H9 (cell line): ENCODE results near the gene RAB7B. TPM values are rescaled to one million over a fixed set of nuclear protein-coding genes. Genes with fewer than 3 reads are reported as not detected.

Experiments used
- DNase-seq: peaks from one replicate; pipeline ENCODE4 v3.0.0-alpha.2; 2017
- H2AFZ ChIP-seq: one replicate; pipeline ENCODE4 v1.6.1; 2013; ENCODE audit warnings: mild to moderate bottlenecking, low read length, control low read depth, moderate library complexity
- H2AK5ac ChIP-seq: 2 replicates; pipeline ENCODE4 v1.6.1; 2013; ENCODE audit warnings: low read length, control low read depth, mixed read lengths; ENCODE audit not compliant: insufficient read length
- H2BK120ac ChIP-seq: one replicate; pipeline ENCODE4 v1.6.1; 2013; ENCODE audit warnings: low read depth, mild to moderate bottlenecking, low read length, control low read depth, inconsistent platforms; ENCODE audit not compliant: poor library complexity, severe bottlenecking
- H2BK12ac ChIP-seq: 2 replicates; pipeline ENCODE4 v1.6.1; 2013; ENCODE audit warnings: low read length, control low read depth, mixed read lengths, low read depth; ENCODE audit not compliant: insufficient read length
- H2BK15ac ChIP-seq: 2 replicates; pipeline ENCODE4 v1.6.1; 2013; ENCODE audit warnings: low read depth, low read length, control low read depth
- H2BK20ac ChIP-seq: one replicate; pipeline ENCODE4 v1.6.1; 2013; ENCODE audit warnings: low read depth, mild to moderate bottlenecking, low read length, control low read depth, inconsistent platforms; ENCODE audit not compliant: poor library complexity, severe bottlenecking
- H2BK5ac ChIP-seq: 2 replicates; pipeline ENCODE4 v1.6.1; 2013; ENCODE audit warnings: low read length, control low read depth, mixed read lengths; ENCODE audit not compliant: insufficient read length
- H3K14ac ChIP-seq: 2 replicates; pipeline ENCODE4 v1.6.1; 2013; ENCODE audit warnings: low read length, control low read depth; ENCODE audit not compliant: insufficient read depth
- H3K18ac ChIP-seq: 2 replicates; pipeline ENCODE4 v1.6.1; 2013; ENCODE audit warnings: low read depth, mild to moderate bottlenecking, mixed read lengths, low read length, control low read depth; ENCODE audit not compliant: insufficient read length
- H3K23ac ChIP-seq: 2 replicates; pipeline ENCODE4 v1.6.1; 2013; ENCODE audit warnings: low read length, control low read depth, mixed read lengths, low read depth; ENCODE audit not compliant: insufficient read length
- H3K23me2 ChIP-seq: 2 replicates; pipeline ENCODE4 v1.6.1; 2013; ENCODE audit warnings: low read depth, mild to moderate bottlenecking, mixed read lengths, low read length, control low read depth; ENCODE audit not compliant: insufficient read length, poor library complexity, severe bottlenecking
- H3K27ac ChIP-seq: 2 replicates; pipeline ENCODE4 v1.5.1; 2013; ENCODE audit warnings: low read length, control low read depth, mixed read lengths, low read depth; ENCODE audit not compliant: insufficient read length
- H3K27me3 ChIP-seq: 2 replicates; pipeline ENCODE4 v1.6.1; 2013; ENCODE audit warnings: low read length, control low read depth, inconsistent platforms; ENCODE audit not compliant: insufficient read depth
- H3K4ac ChIP-seq: 2 replicates; pipeline ENCODE4 v1.6.1; 2013; ENCODE audit warnings: low read depth, mild to moderate bottlenecking, control low read depth, inconsistent platforms, low read length, moderate library complexity
- H3K4me1 ChIP-seq: 2 replicates; pipeline ENCODE4 v1.6.1; 2013; ENCODE audit warnings: low read length, control low read depth, inconsistent platforms; ENCODE audit not compliant: insufficient read depth
- H3K4me2 ChIP-seq: 2 replicates; pipeline ENCODE4 v1.6.1; 2013; ENCODE audit warnings: low read length, control low read depth, mixed read lengths; ENCODE audit not compliant: insufficient read length, insufficient read depth
- H3K56ac ChIP-seq: 2 replicates; pipeline ENCODE4 v1.6.1; 2013; ENCODE audit warnings: low read depth, mild to moderate bottlenecking, mixed read lengths, low read length, control low read depth; ENCODE audit not compliant: insufficient read length
- H3K79me1 ChIP-seq: 2 replicates; pipeline ENCODE4 v1.6.1; 2013; ENCODE audit warnings: low read depth, mild to moderate bottlenecking, moderate library complexity, low read length, control low read depth, inconsistent platforms; ENCODE audit not compliant: insufficient read depth, poor library complexity, severe bottlenecking
- H3K79me2 ChIP-seq: 2 replicates; pipeline ENCODE4 v1.6.1; 2013; ENCODE audit warnings: low read length, control low read depth, inconsistent platforms; ENCODE audit not compliant: insufficient read depth
- H3K9ac ChIP-seq: 2 replicates; pipeline ENCODE4 v1.6.1; 2013; ENCODE audit warnings: low read length, control low read depth, mixed read lengths; ENCODE audit not compliant: insufficient read length; ENCODE audit errors: extremely low read depth
- H3K9me3 ChIP-seq: one replicate; pipeline ENCODE4 v1.6.1; 2013; ENCODE audit warnings: low read depth, low read length, inconsistent platforms; ENCODE audit not compliant: control insufficient read depth
- H3T11ph ChIP-seq: one replicate; pipeline ENCODE4 v1.6.1; 2013; ENCODE audit warnings: mild to moderate bottlenecking, low read length, control low read depth, inconsistent platforms
- H4K20me1 ChIP-seq: one replicate; pipeline ENCODE4 v1.6.1; 2013; ENCODE audit not compliant: control insufficient read depth, insufficient read length, insufficient read depth
- H4K5ac ChIP-seq: 2 replicates; pipeline ENCODE4 v1.6.1; 2013; ENCODE audit warnings: low read depth, mild to moderate bottlenecking, mixed read lengths, low read length, control low read depth; ENCODE audit not compliant: insufficient read length
- H4K8ac ChIP-seq: replicated peaks from 2 replicates; pipeline ENCODE4 v1.6.1; 2013; ENCODE audit warnings: low read length, control low read depth, mixed read lengths, low read depth; ENCODE audit not compliant: insufficient read length
- H4K91ac ChIP-seq: 2 replicates; pipeline ENCODE4 v1.6.1; 2013; ENCODE audit warnings: low read depth, mild to moderate bottlenecking, moderate library complexity, mixed read lengths, low read length, control low read depth; ENCODE audit not compliant: insufficient read length
- H3K27ac Mint-ChIP-seq, 3 experiments: 2 replicates in 2 of 3; 3 replicates in 1 of 3; pipeline ENCODE4 v1.8.0; 2020 to 2021; ENCODE audit warnings: mixed read lengths in 3 of 3, mild to moderate bottlenecking in 1 of 3, moderate library complexity in 1 of 3
- H3K27me3 Mint-ChIP-seq: 2 replicates; pipeline ENCODE4 v1.8.0; 2021; ENCODE audit warnings: low read depth, mild to moderate bottlenecking, moderate library complexity, mixed read lengths
- H3K36me3 Mint-ChIP-seq, 3 experiments: 2 replicates in 2 of 3; 3 replicates in 1 of 3; pipeline ENCODE4 v1.8.0; 2020 to 2021; ENCODE audit warnings: low read depth in 3 of 3, mixed read lengths in 3 of 3; ENCODE audit not compliant: insufficient read depth in 1 of 3
- H3K4me1 Mint-ChIP-seq, 2 experiments: 2 replicates each; pipeline ENCODE4 v1.8.0; 2020; ENCODE audit warnings: mixed read lengths in 2 of 2
- H3K4me3 Mint-ChIP-seq, 2 experiments: 2 replicates in 1 of 2; 3 replicates in 1 of 2; pipeline ENCODE4 v1.8.0; 2020 to 2021; ENCODE audit warnings: mild to moderate bottlenecking in 2 of 2, mixed read lengths in 2 of 2, moderate library complexity in 1 of 2
- H3K9me3 Mint-ChIP-seq, 2 experiments: 2 replicates in 1 of 2; 3 replicates in 1 of 2; pipeline ENCODE4 v1.8.0; 2020; ENCODE audit warnings: mild to moderate bottlenecking in 2 of 2, mixed read lengths in 2 of 2, moderate library complexity in 1 of 2
- WGBS: extraction: QIAGEN DNeasy Blood & Tissue Kit; methylation state at CpG from one replicate; pipeline ENCODE4 v1.1.7; 2013; ENCODE audit warnings: missing lambda C conversion rate, low lambda C conversion rate, mixed read lengths; ENCODE audit not compliant: insufficient read length; ENCODE audit errors: extremely low coverage; 5-methylcytosine and 5-hydroxymethylcytosine counted together
- total RNA-seq: library from RNA; stranded (reverse); gene quantifications from 2 replicates; pipeline ENCODE4 v1.2.1, GENCODE V29; 2021
- TF ChIP-seq, protein P1 (sequence below): fragments of 200-600 bp; sonication (generic); conservative IDR thresholded peaks from 3 replicates; pipeline ENCODE4 v1.8.0; 2021; ENCODE audit warnings: antibody characterized with exemption, mild to moderate bottlenecking

RAB7B gene
- total RNA-seq, 1 experiment from 2014 or later: 0.68 TPM

DNA sequence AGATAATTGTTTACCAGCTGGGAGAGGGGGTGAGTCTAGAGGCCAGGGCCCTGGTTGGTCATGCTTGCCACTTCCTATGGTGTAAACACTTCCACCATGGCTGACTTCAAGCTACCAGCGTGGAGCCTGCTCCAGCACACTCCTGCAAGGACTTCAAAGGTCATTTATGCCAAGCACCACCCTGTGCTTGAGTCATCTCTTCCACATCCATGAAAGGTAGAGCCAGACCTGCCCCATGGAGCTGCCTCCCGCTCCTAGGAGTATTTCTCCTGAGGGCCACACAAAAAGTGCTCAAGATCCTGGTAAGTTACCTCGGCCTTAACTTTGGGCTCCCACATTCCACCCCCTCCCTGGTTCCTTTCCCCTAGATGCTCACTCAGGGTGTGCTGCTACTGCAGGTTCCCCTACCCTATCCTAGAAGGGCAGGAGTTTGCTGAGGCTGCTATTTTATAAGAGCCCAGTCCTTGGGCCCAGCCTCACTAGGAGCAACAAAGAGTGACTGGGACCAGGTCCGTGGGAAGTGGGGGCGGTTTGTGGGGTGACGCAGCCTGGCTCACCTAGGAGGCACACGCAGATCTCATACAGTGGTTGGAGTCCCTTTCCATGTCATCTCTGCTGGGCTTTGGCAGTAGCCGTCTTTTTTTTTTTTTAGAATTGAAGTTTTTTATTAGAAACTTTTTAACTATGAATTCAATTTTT lies 2.4 kb downstream of the RAB7B start:
- H3K18ac ChIP-seq: no peak overlapping the region
- Mint-ChIP-seq H3K36me3 (no peaks in the 10 kb centered on the region; a peak in 2 of 7 replicates), H3K4me1 (peaks cover 24 to 39% of the 10 kb centered on the region in 2 experiments), H3K4me3 (no peak overlapping the region), H3K27me3 (peaks cover 24% of the 10 kb centered on the region), H3K27ac (no peak overlapping the region), H3K9me3 (peaks cover 0 to 3% of the 10 kb centered on the region in 2 experiments; a peak in 2 of 5 replicates)
- no peak overlapping the region for H3K14ac ChIP-seq
- H2BK120ac ChIP-seq: no peak overlapping the region
- H3K56ac ChIP-seq: no peak overlapping the region
- H3K9ac ChIP-seq: no peak overlapping the region
- H3K23ac ChIP-seq: no peak overlapping the region
- H4K5ac ChIP-seq: no peak overlapping the region
- no peak overlapping the region for H4K8ac ChIP-seq
- no peaks in the 10 kb centered on the region for H3K9me3 ChIP-seq
- no peak overlapping the region for H4K91ac ChIP-seq
- H4K20me1 ChIP-seq: no peaks in the 10 kb centered on the region
- peaks cover 8% of the 10 kb centered on the region; the same call in 1 of the 2 replicates for H3K27me3 ChIP-seq
- H3K79me1 ChIP-seq: no peaks in the 10 kb centered on the region
- H2BK5ac ChIP-seq: no peak overlapping the region
- no peak overlapping the region for H2BK20ac ChIP-seq
- H3K23me2 ChIP-seq: peaks cover 3% of the 10 kb centered on the region
- H2AFZ ChIP-seq: no peak overlapping the region
- no peak overlapping the region for H2BK15ac ChIP-seq
- H3K4me2 ChIP-seq: no peak overlapping the region
- H3K27ac ChIP-seq: no peak overlapping the region
- TF ChIP-seq, protein P1, sequence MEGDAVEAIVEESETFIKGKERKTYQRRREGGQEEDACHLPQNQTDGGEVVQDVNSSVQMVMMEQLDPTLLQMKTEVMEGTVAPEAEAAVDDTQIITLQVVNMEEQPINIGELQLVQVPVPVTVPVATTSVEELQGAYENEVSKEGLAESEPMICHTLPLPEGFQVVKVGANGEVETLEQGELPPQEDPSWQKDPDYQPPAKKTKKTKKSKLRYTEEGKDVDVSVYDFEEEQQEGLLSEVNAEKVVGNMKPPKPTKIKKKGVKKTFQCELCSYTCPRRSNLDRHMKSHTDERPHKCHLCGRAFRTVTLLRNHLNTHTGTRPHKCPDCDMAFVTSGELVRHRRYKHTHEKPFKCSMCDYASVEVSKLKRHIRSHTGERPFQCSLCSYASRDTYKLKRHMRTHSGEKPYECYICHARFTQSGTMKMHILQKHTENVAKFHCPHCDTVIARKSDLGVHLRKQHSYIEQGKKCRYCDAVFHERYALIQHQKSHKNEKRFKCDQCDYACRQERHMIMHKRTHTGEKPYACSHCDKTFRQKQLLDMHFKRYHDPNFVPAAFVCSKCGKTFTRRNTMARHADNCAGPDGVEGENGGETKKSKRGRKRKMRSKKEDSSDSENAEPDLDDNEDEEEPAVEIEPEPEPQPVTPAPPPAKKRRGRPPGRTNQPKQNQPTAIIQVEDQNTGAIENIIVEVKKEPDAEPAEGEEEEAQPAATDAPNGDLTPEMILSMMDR: no peak
- no peaks in the 10 kb centered on the region for H3K4me1 ChIP-seq
- peak; percentile 22 for DNase-seq
- H3K79me2 ChIP-seq: no peaks in the 10 kb centered on the region
- no peak overlapping the region for H2AK5ac ChIP-seq
- WGBS: no CpG with 5 or more reads among the region's 8 CpGs
- H2BK12ac ChIP-seq: no peak overlapping the region
- H3K4ac ChIP-seq: no peak overlapping the region
- no peak overlapping the region for H3T11ph ChIP-seq
